NT2/D1 (cell line): ENCODE data around the gene TECRL.

Experiments
- DNase-seq: peaks from one replicate; pipeline ENCODE4 v3.0.0-alpha.2; 2011; ENCODE audit warnings: low read depth, low spot score
- H3K27me3 ChIP-seq: 2 replicates; pipeline ENCODE4 v1.6.0; 2011; ENCODE audit warnings: mild to moderate bottlenecking; ENCODE audit not compliant: insufficient read length, insufficient read depth
- H3K36me3 ChIP-seq: 2 replicates; pipeline ENCODE4 v1.6.1; 2011; ENCODE audit warnings: mild to moderate bottlenecking, low read length, mixed read lengths; ENCODE audit not compliant: insufficient read depth, insufficient read length
- H3K4me1 ChIP-seq: 2 replicates; pipeline ENCODE4 v1.5.1; 2011; ENCODE audit not compliant: insufficient read depth, insufficient read length
- H3K4me3 ChIP-seq: 2 replicates; pipeline ENCODE4 v1.5.1; 2011; ENCODE audit warnings: low read depth; ENCODE audit not compliant: insufficient read length
- H3K9ac ChIP-seq: 2 replicates; pipeline ENCODE4 v1.6.0; 2011; ENCODE audit warnings: low read depth; ENCODE audit not compliant: insufficient read length
- H3K9me3 ChIP-seq: 2 replicates; pipeline ENCODE4 v1.5.1; 2011; ENCODE audit warnings: mild to moderate bottlenecking, low read length; ENCODE audit not compliant: insufficient read depth
- SUZ12 ChIP-seq: IDR thresholded peaks from 2 replicates; pipeline ENCODE4 v1.6.1; 2011; ENCODE audit not compliant: insufficient read length, insufficient read depth; ENCODE audit errors: extremely low read depth
- YY1 ChIP-seq: IDR thresholded peaks from 2 replicates; pipeline ENCODE4 v1.6.1; 2011; ENCODE audit not compliant: insufficient read length, insufficient read depth
- ZNF274 ChIP-seq: IDR thresholded peaks from 2 replicates; pipeline ENCODE4 v1.6.1; 2011; ENCODE audit warnings: mild to moderate bottlenecking, low read depth, low read length

TECRL gene

GRCh38 chr4:64409300-64409699 lies at the start of gene TECRL:
TSS of gene TECRL (minus strand) at chr4:64409450. CDS start at chr4:64409351, 99 bp downstream.
- no peaks in the 10 kb centered on the region for H3K36me3 ChIP-seq
- no peak for TF ChIP-seq SUZ12
- no peak for TF ChIP-seq ZNF274
- no peak for TF ChIP-seq YY1

GRCh38 chr4:64432674-64433073 lies 23.4 kb upstream of the TECRL start:
- H3K27me3 ChIP-seq: no peaks in the 10 kb centered on the region
- no peaks in the 10 kb centered on the region for H3K36me3 ChIP-seq
- TF ChIP-seq ZNF274 (no peak), SUZ12 (no peak), YY1 (no peak)
- no peaks in the 10 kb centered on the region for H3K4me1 ChIP-seq
- no peak overlapping the region for H3K4me3 ChIP-seq
- 0 out of 2 replicates have a peak, but pooled peaks cover 6% of the 10 kb centered on the region for H3K9me3 ChIP-seq
- H3K9ac ChIP-seq: no peak overlapping the region
- DNase-seq: no peak

More at GRCh38 chr4:64409300-64409699, at the start of gene TECRL:
- Histone ChIP-seq H3K4me3 (no peak within 1 kb of the TSS), H3K9ac (no peak within 1 kb of the TSS), H3K9me3 (no peaks in the 10 kb centered on the region), H3K27me3 (no peaks in the 10 kb centered on the region), H3K4me1 (no peaks in the 10 kb centered on the region)
- no peak for DNase-seq

- H3K9ac ChIP-seq: no peak overlapping the region
Observed at GRCh38 chr4:64430933-64431332, 21.7 kb upstream of the TECRL start.

GRCh38 chr4:64417974-64418373 lies 8.7 kb upstream of the TECRL start:
- H3K27me3 ChIP-seq: no peaks in the 10 kb centered on the region
- no peaks in the 10 kb centered on the region for H3K36me3 ChIP-seq
- no peak for DNase-seq
- no peaks in the 10 kb centered on the region for H3K9me3 ChIP-seq
- H3K4me1 ChIP-seq: no peaks in the 10 kb centered on the region
- no peak overlapping the region for H3K9ac ChIP-seq
- TF ChIP-seq YY1 (no peak), SUZ12 (no peak), ZNF274 (no peak)
- no peak overlapping the region for H3K4me3 ChIP-seq

More at GRCh38 chr4:64430933-64431332, 21.7 kb upstream of the TECRL start:
- 0 out of 2 replicates have a peak, but pooled peaks cover 6% of the 10 kb centered on the region for H3K9me3 ChIP-seq
- H3K27me3 ChIP-seq: no peaks in the 10 kb centered on the region
- H3K4me3 ChIP-seq: no peak overlapping the region
- H3K36me3 ChIP-seq: no peaks in the 10 kb centered on the region
- TF ChIP-seq YY1: no peak
- TF ChIP-seq ZNF274: no peak
- no peak for TF ChIP-seq SUZ12
- no peaks in the 10 kb centered on the region for H3K4me1 ChIP-seq
- DNase-seq: no peak

GRCh38 chr4:64407000-64407399 lies 2.2 kb downstream of the TECRL start:
- no peak for DNase-seq
- no peak overlapping the region for H3K4me3 ChIP-seq
- no peaks in the 10 kb centered on the region for H3K4me1 ChIP-seq

GRCh38 chr4:64405761-64406160 lies 3.5 kb downstream of the TECRL start:
- Histone ChIP-seq H3K36me3 (no peaks in the 10 kb centered on the region), H3K4me1 (no peaks in the 10 kb centered on the region), H3K9ac (no peak overlapping the region), H3K27me3 (no peaks in the 10 kb centered on the region), H3K9me3 (0 out of 2 replicates have a peak, but pooled peaks cover under 1% of the 10 kb centered on the region), H3K4me3 (no peak overlapping the region)
- TF ChIP-seq SUZ12 (no peak), ZNF274 (no peak)
- DNase-seq: no peak

More at GRCh38 chr4:64407000-64407399, 2.2 kb downstream of the TECRL start:
- no peak for TF ChIP-seq SUZ12
- TF ChIP-seq ZNF274: no peak
- TF ChIP-seq YY1: no peak
- no peaks in the 10 kb centered on the region for H3K36me3 ChIP-seq
- no peaks in the 10 kb centered on the region for H3K9me3 ChIP-seq
- no peaks in the 10 kb centered on the region for H3K27me3 ChIP-seq
- H3K9ac ChIP-seq: no peak overlapping the region

- Histone ChIP-seq H3K4me1 (no peaks in the 10 kb centered on the region), H3K9ac (no peak overlapping the region), H3K4me3 (no peak overlapping the region), H3K9me3 (peaks cover 9% of the 10 kb centered on the region; the same call in 1 of the 2 replicates), H3K27me3 (no peaks in the 10 kb centered on the region), H3K36me3 (no peaks in the 10 kb centered on the region)
- TF ChIP-seq ZNF274 (no peak), SUZ12 (no peak), YY1 (no peak)
- no peak for DNase-seq
Observed at GRCh38 chr4:64402684-64403083, 6.6 kb downstream of the TECRL start.
